WTC11 (cell line): Measurements from ENCODE around the gene TCF20. TPM values are rescaled to one million over a fixed set of nuclear protein-coding genes. Genes with fewer than 3 reads are reported as not detected.
A peak's percentile ranks its signal among the peaks of the same experiment; 100 is the strongest.

Source experiments
- ATAC-seq: fragments of 200-7000 bp; cut with Tn5 transposase; 2 replicates; pipeline ENCODE4 v1.10.0; 2021; ENCODE audit warnings: mild to moderate bottlenecking, moderate library complexity
- CTCF ChIA-PET: fragments of 300-600 bp; sonication (Branson Sonifier 250); formaldehyde crosslinking; loops from one replicate; lab custom pipeline; 2021; ENCODE audit warnings: antibody characterized with exemption; lab: Charles Lee
- POLR2A ChIA-PET: fragments of 350-600 bp; sonication (Branson Sonifier 250); formaldehyde crosslinking; loops from one replicate; lab custom pipeline; 2021; ENCODE audit warnings: antibody characterized with exemption; lab: Charles Lee
- DNase-seq: peaks from one replicate; pipeline ENCODE4 v3.0.0; 2021; ENCODE audit warnings: low spot score
- H3K27ac Mint-ChIP-seq: 2 replicates; pipeline ENCODE4 v1.8.0; 2021; ENCODE audit warnings: mixed read lengths
- H3K27me3 Mint-ChIP-seq: 2 replicates; pipeline ENCODE4 v1.8.0; 2021; ENCODE audit warnings: low read depth, mild to moderate bottlenecking, moderate library complexity, mixed read lengths
- H3K36me3 Mint-ChIP-seq: 2 replicates; pipeline ENCODE4 v1.8.0; 2021; ENCODE audit warnings: mixed read lengths
- H3K4me1 Mint-ChIP-seq: 2 replicates; pipeline ENCODE4 v1.8.0; 2022; ENCODE audit warnings: mixed read lengths
- H3K4me3 Mint-ChIP-seq: 2 replicates; pipeline ENCODE4 v1.8.0; 2021; ENCODE audit warnings: mild to moderate bottlenecking, moderate library complexity, mixed read lengths
- H3K9me3 Mint-ChIP-seq: 2 replicates; pipeline ENCODE4 v1.8.0; 2021; ENCODE audit warnings: mixed read lengths
- CDX4 ChIP-seq: fragments of 250-450 bp; sonication (Bioruptor Pico); IDR thresholded peaks from 2 replicates; pipeline ENCODE4 v1.9.0; 2021; ENCODE audit warnings: moderate library complexity, mild to moderate bottlenecking, inconsistent platforms, borderline replicate concordance
- CREM ChIP-seq: sonication (generic); formaldehyde crosslinking; IDR thresholded peaks from 2 replicates; pipeline ENCODE4 v1.8.1; 2022; ENCODE audit warnings: mild to moderate bottlenecking, missing genetic modification reagents, moderate library complexity
- GRHL2 ChIP-seq: fragments of 250-450 bp; sonication (Bioruptor Pico); IDR thresholded peaks from 2 replicates; pipeline ENCODE4 v1.8.0; 2022; ENCODE audit warnings: mild to moderate bottlenecking, moderate library complexity; ENCODE audit not compliant: insufficient replicate concordance, severe bottlenecking
- HMGA2 ChIP-seq: fragments of 250-450 bp; sonication (Bioruptor Pico); IDR thresholded peaks from 2 replicates; pipeline ENCODE4 v1.4.0; 2021; ENCODE audit warnings: mild to moderate bottlenecking, moderate library complexity
- JAZF1 ChIP-seq: fragments of 250-450 bp; sonication (Bioruptor Pico); IDR thresholded peaks from 2 replicates; pipeline ENCODE4 v1.9.0; 2021; ENCODE audit warnings: moderate library complexity, mild to moderate bottlenecking, inconsistent platforms
- OVOL2 ChIP-seq: fragments of 250-450 bp; sonication (Bioruptor Pico); IDR thresholded peaks from 2 replicates; pipeline ENCODE4 v1.9.0; 2021; ENCODE audit warnings: mild to moderate bottlenecking, borderline replicate concordance
- PRRX2 ChIP-seq: fragments of 250-450 bp; sonication (Bioruptor Pico); IDR thresholded peaks from 2 replicates; pipeline ENCODE4 v1.8.0; 2021; ENCODE audit warnings: mild to moderate bottlenecking
- SMAD4 ChIP-seq: sonication (generic); formaldehyde crosslinking; IDR thresholded peaks from 2 replicates; pipeline ENCODE4 v1.8.0; 2022; ENCODE audit warnings: mild to moderate bottlenecking, missing genetic modification reagents
- ZNF121 ChIP-seq: sonication (generic); formaldehyde crosslinking; IDR thresholded peaks from 2 replicates; pipeline ENCODE4 v1.8.0; 2023; ENCODE audit warnings: missing genetic modification reagents
- ZNF263 ChIP-seq: sonication (generic); formaldehyde crosslinking; IDR thresholded peaks from 2 replicates; pipeline ENCODE4 v1.8.1; 2022; ENCODE audit warnings: low read depth, mild to moderate bottlenecking, moderate library complexity, missing genetic modification reagents
- ZNF416 ChIP-seq: fragments of 250-450 bp; sonication (Bioruptor Pico); IDR thresholded peaks from 2 replicates; pipeline ENCODE4 v1.9.0; 2021; ENCODE audit warnings: mild to moderate bottlenecking, inconsistent platforms
- ZNF423 ChIP-seq: fragments of 250-450 bp; sonication (Bioruptor Pico); IDR thresholded peaks from 2 replicates; pipeline ENCODE4 v2.1.2; 2022; ENCODE audit warnings: mild to moderate bottlenecking, moderate library complexity
- total RNA-seq: library from RNA; stranded (reverse); gene quantifications from 3 replicates; pipeline ENCODE4 v1.2.3, GENCODE V29; 2021
- TF ChIP-seq, protein P1 (sequence below): fragments of 250-450 bp; sonication (Bioruptor Pico); IDR thresholded peaks from 2 replicates; pipeline ENCODE4 v1.9.0; 2021; ENCODE audit warnings: mild to moderate bottlenecking, borderline replicate concordance
- TF ChIP-seq, protein P2 (sequence below): sonication (generic); formaldehyde crosslinking; conservative IDR thresholded peaks from 2 replicates; pipeline ENCODE4 v1.8.1; 2023; ENCODE audit warnings: mild to moderate bottlenecking, low read depth, missing genetic modification reagents, moderate library complexity
- TF ChIP-seq, protein P3 (sequence below): sonication (generic); formaldehyde crosslinking; IDR thresholded peaks from 2 replicates; pipeline ENCODE4 v1.8.0; 2022; ENCODE audit warnings: mild to moderate bottlenecking, missing genetic modification reagents
- TF ChIP-seq, protein P4 (sequence below): sonication (generic); formaldehyde crosslinking; IDR thresholded peaks from 2 replicates; pipeline ENCODE4 v1.8.1; 2023; ENCODE audit warnings: mild to moderate bottlenecking, moderate library complexity, missing genetic modification reagents
- TF ChIP-seq, protein P5 (sequence below): fragments of 200-600 bp; IDR thresholded peaks from 2 replicates; pipeline ENCODE4 v1.8.0; 2022; ENCODE audit warnings: antibody characterized with exemption

Gene TCF20
- total RNA-seq, 1 experiment from 2014 or later, result 77.0 TPM

DNA sequence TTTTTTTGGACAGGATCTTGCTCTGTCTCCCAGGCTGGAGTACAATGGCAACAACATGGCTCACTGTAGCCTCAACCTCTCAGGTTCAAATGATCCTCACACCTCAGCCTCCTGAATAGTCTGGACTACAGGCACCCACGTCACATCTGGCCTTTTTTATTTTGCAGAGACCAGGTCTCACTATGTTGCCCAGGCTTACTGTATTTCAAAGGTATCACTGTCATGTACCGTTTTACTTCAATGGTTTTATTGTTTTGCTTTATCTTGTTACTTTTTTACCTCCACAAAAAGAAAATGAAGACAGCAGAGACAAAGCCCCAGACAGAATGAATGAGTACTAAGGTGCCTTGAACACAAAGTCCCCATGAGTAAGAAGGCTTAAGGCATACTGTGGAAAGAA is 5.1 kb downstream of the TCF20 start:
- Mint-ChIP-seq H3K27me3 (peaks cover 52% of the 10 kb centered on the region), H3K27ac (no peak overlapping the region), H3K9me3 (no peaks in the 10 kb centered on the region), H3K36me3 (peaks cover 2% of the 10 kb centered on the region; the same call in 1 of the 2 replicates), H3K4me1 (peaks cover 30% of the 10 kb centered on the region), H3K4me3 (no peak overlapping the region)
- ChIA-PET CTCF (no interaction called here), POLR2A (no interaction called here)
- no peak for DNase-seq
- TF ChIP-seq ZNF121 (CRISPR knock-in tag) (0 out of 2 replicates have a peak, but pooled peaks have one; percentile 43), PRRX2 (CRISPR knock-in tag) (no peak)
- ATAC-seq, result no peak

DNA sequence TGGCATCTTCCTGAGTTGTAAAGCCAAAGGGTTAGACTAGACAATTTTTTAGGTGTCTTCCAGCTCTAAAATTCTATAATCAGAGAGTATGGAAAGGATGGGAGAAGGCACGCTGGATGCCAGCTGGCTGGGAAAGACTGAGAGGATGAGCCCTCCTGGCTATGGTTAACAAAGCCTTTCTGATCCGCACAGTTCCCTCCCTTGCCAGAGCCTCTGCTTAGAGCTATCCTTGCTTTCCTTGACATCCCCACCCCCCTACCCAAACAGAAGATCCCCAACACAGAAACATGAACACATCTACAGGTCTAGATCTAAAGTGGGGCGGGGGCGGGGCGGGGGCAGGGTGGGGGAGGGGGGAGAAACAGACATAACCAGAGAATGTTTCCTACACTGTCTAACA is 6.5 kb downstream of the TCF20 start:
- H3K4me3 Mint-ChIP-seq, result no peak overlapping the region
- POLR2A ChIA-PET, result no interaction called here
- TF ChIP-seq ZNF416 (CRISPR knock-in tag), result no peak
- no peak for TF ChIP-seq JAZF1 (CRISPR knock-in tag)
- no peak for TF ChIP-seq HMGA2 (CRISPR knock-in tag)
- TF ChIP-seq, protein P1, sequence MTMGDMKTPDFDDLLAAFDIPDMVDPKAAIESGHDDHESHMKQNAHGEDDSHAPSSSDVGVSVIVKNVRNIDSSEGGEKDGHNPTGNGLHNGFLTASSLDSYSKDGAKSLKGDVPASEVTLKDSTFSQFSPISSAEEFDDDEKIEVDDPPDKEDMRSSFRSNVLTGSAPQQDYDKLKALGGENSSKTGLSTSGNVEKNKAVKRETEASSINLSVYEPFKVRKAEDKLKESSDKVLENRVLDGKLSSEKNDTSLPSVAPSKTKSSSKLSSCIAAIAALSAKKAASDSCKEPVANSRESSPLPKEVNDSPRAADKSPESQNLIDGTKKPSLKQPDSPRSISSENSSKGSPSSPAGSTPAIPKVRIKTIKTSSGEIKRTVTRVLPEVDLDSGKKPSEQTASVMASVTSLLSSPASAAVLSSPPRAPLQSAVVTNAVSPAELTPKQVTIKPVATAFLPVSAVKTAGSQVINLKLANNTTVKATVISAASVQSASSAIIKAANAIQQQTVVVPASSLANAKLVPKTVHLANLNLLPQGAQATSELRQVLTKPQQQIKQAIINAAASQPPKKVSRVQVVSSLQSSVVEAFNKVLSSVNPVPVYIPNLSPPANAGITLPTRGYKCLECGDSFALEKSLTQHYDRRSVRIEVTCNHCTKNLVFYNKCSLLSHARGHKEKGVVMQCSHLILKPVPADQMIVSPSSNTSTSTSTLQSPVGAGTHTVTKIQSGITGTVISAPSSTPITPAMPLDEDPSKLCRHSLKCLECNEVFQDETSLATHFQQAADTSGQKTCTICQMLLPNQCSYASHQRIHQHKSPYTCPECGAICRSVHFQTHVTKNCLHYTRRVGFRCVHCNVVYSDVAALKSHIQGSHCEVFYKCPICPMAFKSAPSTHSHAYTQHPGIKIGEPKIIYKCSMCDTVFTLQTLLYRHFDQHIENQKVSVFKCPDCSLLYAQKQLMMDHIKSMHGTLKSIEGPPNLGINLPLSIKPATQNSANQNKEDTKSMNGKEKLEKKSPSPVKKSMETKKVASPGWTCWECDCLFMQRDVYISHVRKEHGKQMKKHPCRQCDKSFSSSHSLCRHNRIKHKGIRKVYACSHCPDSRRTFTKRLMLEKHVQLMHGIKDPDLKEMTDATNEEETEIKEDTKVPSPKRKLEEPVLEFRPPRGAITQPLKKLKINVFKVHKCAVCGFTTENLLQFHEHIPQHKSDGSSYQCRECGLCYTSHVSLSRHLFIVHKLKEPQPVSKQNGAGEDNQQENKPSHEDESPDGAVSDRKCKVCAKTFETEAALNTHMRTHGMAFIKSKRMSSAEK (CRISPR knock-in tag), result no peak
- no peak for TF ChIP-seq SMAD4 (CRISPR knock-in tag)
- TF ChIP-seq CREM (CRISPR knock-in tag), result no peak
- TF ChIP-seq ZNF263 (CRISPR knock-in tag), result no peak
- TF ChIP-seq, protein P2, sequence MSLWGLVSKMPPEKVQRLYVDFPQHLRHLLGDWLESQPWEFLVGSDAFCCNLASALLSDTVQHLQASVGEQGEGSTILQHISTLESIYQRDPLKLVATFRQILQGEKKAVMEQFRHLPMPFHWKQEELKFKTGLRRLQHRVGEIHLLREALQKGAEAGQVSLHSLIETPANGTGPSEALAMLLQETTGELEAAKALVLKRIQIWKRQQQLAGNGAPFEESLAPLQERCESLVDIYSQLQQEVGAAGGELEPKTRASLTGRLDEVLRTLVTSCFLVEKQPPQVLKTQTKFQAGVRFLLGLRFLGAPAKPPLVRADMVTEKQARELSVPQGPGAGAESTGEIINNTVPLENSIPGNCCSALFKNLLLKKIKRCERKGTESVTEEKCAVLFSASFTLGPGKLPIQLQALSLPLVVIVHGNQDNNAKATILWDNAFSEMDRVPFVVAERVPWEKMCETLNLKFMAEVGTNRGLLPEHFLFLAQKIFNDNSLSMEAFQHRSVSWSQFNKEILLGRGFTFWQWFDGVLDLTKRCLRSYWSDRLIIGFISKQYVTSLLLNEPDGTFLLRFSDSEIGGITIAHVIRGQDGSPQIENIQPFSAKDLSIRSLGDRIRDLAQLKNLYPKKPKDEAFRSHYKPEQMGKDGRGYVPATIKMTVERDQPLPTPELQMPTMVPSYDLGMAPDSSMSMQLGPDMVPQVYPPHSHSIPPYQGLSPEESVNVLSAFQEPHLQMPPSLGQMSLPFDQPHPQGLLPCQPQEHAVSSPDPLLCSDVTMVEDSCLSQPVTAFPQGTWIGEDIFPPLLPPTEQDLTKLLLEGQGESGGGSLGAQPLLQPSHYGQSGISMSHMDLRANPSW (CRISPR knock-in tag), result no peak
- TF ChIP-seq, protein P3, sequence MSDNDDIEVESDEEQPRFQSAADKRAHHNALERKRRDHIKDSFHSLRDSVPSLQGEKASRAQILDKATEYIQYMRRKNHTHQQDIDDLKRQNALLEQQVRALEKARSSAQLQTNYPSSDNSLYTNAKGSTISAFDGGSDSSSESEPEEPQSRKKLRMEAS (CRISPR knock-in tag), result no peak
- TF ChIP-seq, protein P4, sequence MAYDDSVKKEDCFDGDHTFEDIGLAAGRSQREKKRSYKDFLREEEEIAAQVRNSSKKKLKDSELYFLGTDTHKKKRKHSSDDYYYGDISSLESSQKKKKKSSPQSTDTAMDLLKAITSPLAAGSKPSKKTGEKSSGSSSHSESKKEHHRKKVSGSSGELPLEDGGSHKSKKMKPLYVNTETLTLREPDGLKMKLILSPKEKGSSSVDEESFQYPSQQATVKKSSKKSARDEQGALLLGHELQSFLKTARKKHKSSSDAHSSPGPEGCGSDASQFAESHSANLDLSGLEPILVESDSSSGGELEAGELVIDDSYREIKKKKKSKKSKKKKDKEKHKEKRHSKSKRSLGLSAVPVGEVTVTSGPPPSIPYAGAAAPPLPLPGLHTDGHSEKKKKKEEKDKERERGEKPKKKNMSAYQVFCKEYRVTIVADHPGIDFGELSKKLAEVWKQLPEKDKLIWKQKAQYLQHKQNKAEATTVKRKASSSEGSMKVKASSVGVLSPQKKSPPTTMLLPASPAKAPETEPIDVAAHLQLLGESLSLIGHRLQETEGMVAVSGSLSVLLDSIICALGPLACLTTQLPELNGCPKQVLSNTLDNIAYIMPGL (CRISPR knock-in tag), result no peak
- no peak for TF ChIP-seq CDX4 (CRISPR knock-in tag)
- TF ChIP-seq ZNF423 (CRISPR knock-in tag), result no peak
- TF ChIP-seq OVOL2 (CRISPR knock-in tag), result no peak
- TF ChIP-seq, protein P5, sequence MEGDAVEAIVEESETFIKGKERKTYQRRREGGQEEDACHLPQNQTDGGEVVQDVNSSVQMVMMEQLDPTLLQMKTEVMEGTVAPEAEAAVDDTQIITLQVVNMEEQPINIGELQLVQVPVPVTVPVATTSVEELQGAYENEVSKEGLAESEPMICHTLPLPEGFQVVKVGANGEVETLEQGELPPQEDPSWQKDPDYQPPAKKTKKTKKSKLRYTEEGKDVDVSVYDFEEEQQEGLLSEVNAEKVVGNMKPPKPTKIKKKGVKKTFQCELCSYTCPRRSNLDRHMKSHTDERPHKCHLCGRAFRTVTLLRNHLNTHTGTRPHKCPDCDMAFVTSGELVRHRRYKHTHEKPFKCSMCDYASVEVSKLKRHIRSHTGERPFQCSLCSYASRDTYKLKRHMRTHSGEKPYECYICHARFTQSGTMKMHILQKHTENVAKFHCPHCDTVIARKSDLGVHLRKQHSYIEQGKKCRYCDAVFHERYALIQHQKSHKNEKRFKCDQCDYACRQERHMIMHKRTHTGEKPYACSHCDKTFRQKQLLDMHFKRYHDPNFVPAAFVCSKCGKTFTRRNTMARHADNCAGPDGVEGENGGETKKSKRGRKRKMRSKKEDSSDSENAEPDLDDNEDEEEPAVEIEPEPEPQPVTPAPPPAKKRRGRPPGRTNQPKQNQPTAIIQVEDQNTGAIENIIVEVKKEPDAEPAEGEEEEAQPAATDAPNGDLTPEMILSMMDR, result no peak
- no peak for TF ChIP-seq GRHL2 (CRISPR knock-in tag)
- TF ChIP-seq, all 79 proteins: peak for 0
- Mint-ChIP-seq H3K27me3 (peaks cover 64% of the 10 kb centered on the region), H3K4me1 (peaks cover 32% of the 10 kb centered on the region), H3K9me3 (no peaks in the 10 kb centered on the region), H3K27ac (0 out of 2 replicates have a peak overlapping the region, but pooled peaks have one; percentile 73), H3K36me3 (peaks cover 2% of the 10 kb centered on the region; the same call in 1 of the 2 replicates)
- ATAC-seq (no peak), DNase-seq (no peak)
- CTCF ChIA-PET, result no interaction called here
